Parathyroid adenoma (tissue), 2 donors: ENCODE results near the gene STARD10.

Experiments
- H2AFZ ChIP-seq: fragments of 300-600 bp; sonication (generic); one replicate; pipeline ENCODE4 v1.7.0; 2017; ENCODE audit warnings: antibody characterized with exemption, mild to moderate bottlenecking
- H3K27ac ChIP-seq: fragments of 300-600 bp; sonication (generic); one replicate; pipeline ENCODE4 v1.7.0; 2017
- H3K27me3 ChIP-seq: fragments of 300-600 bp; sonication (generic); one replicate; pipeline ENCODE4 v1.7.0; 2017; ENCODE audit warnings: low read length; ENCODE audit not compliant: control insufficient read depth, insufficient read depth
- H3K36me3 ChIP-seq: fragments of 300-600 bp; sonication (generic); one replicate; pipeline ENCODE4 v1.7.0; 2017; ENCODE audit warnings: low read length; ENCODE audit not compliant: control insufficient read depth, insufficient read depth
- H3K4me1 ChIP-seq: fragments of 300-600 bp; sonication (generic); one replicate; pipeline ENCODE4 v1.7.0; 2017; ENCODE audit warnings: control low read depth
- H3K4me2 ChIP-seq: fragments of 300-600 bp; sonication (generic); one replicate; pipeline ENCODE4 v1.7.0; 2017; ENCODE audit warnings: low read length
- H3K4me3 ChIP-seq: fragments of 300-600 bp; sonication (generic); one replicate; pipeline ENCODE4 v1.7.0; 2017; ENCODE audit warnings: low read depth, low read length
- H3K79me2 ChIP-seq: fragments of 300-600 bp; sonication (generic); one replicate; pipeline ENCODE4 v1.7.0; 2017; ENCODE audit warnings: control low read depth
- H3K9ac ChIP-seq: fragments of 300-600 bp; sonication (generic); one replicate; pipeline ENCODE4 v1.7.0; 2017; ENCODE audit warnings: mild to moderate bottlenecking
- H3K9me3 ChIP-seq: fragments of 300-600 bp; sonication (generic); one replicate; pipeline ENCODE4 v1.7.0; 2017; ENCODE audit warnings: low read length; ENCODE audit not compliant: control insufficient read depth
- CTCF ChIP-seq: fragments of 300-600 bp; sonication (generic); IDR thresholded peaks from one replicate; pipeline ENCODE4 v1.7.0; 2017; ENCODE audit warnings: antibody characterized with exemption, mild to moderate bottlenecking
- donor health status: primary hyperparathyroidism.

Gene STARD10

GRCh38 chr11:72774499-72774898, 19.3 kb downstream of the STARD10 start:
- H3K27me3 ChIP-seq, result no peaks in the 10 kb centered on the region
- no peak overlapping the region for H3K9ac ChIP-seq
- H3K36me3 ChIP-seq, result no peaks in the 10 kb centered on the region
- no peak overlapping the region for H2AFZ ChIP-seq
- H3K4me3 ChIP-seq, result no peak overlapping the region
- H3K4me1 ChIP-seq, result no peaks in the 10 kb centered on the region
- no peak for TF ChIP-seq CTCF
- no peak overlapping the region for H3K4me2 ChIP-seq
- H3K79me2 ChIP-seq, result peaks cover 3% of the 10 kb centered on the region
- no peaks in the 10 kb centered on the region for H3K9me3 ChIP-seq
- H3K27ac ChIP-seq, result no peak overlapping the region

- H3K9me3 ChIP-seq, result no peaks in the 10 kb centered on the region
- no peaks in the 10 kb centered on the region for H3K4me1 ChIP-seq
- H3K27me3 ChIP-seq, result no peaks in the 10 kb centered on the region
- no peak for TF ChIP-seq CTCF
- H3K9ac ChIP-seq, result no peak overlapping the region
- no peak overlapping the region for H3K4me3 ChIP-seq
- H3K27ac ChIP-seq, result no peak overlapping the region
- no peak overlapping the region for H2AFZ ChIP-seq
- no peaks in the 10 kb centered on the region for H3K36me3 ChIP-seq
- no peak overlapping the region for H3K4me2 ChIP-seq
- peaks cover 3% of the 10 kb centered on the region for H3K79me2 ChIP-seq
Observed at GRCh38 chr11:72773696-72774095, 20.2 kb downstream of the STARD10 start.

DNA sequence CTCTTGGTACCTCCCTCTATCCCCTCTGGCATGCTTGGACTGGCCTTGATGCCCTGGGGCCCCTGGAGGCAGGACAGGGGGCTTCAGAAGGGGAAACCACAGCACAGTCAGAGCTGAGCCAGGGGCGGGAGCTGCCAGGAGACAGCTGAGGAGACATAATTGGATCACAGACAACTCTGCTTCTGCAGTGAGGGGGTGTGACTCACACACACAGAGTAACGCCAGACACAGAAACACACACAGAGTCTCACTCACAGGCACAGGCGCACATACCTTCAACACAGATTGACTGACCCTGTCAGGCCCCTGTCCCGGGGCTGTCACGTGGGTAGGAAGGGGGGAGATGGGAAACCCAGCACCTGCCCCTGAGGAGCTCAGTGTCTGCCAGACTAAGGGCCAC, 20.6 kb downstream of the STARD10 start:
- Histone ChIP-seq H3K9me3 (no peaks in the 10 kb centered on the region), H3K27me3 (no peaks in the 10 kb centered on the region), H3K4me1 (no peaks in the 10 kb centered on the region), H3K79me2 (peaks cover 3% of the 10 kb centered on the region), H2AFZ (no peak overlapping the region), H3K9ac (no peak overlapping the region), H3K4me2 (no peak overlapping the region), H3K36me3 (no peaks in the 10 kb centered on the region), H3K4me3 (no peak overlapping the region), H3K27ac (no peak overlapping the region)
- TF ChIP-seq CTCF, result no peak

- Histone ChIP-seq H3K27ac (no peak overlapping the region), H3K9me3 (no peaks in the 10 kb centered on the region), H3K4me3 (no peak overlapping the region), H3K4me2 (no peak overlapping the region), H3K36me3 (no peaks in the 10 kb centered on the region), H3K79me2 (peaks cover 5% of the 10 kb centered on the region), H3K4me1 (no peaks in the 10 kb centered on the region), H2AFZ (no peak overlapping the region), H3K27me3 (no peaks in the 10 kb centered on the region), H3K9ac (no peak overlapping the region)
- TF ChIP-seq CTCF, result no peak
Observed at GRCh38 chr11:72772059-72772458, 21.8 kb downstream of the STARD10 start.

- no peaks in the 10 kb centered on the region for H3K36me3 ChIP-seq
- H3K79me2 ChIP-seq, result peaks cover 5% of the 10 kb centered on the region
- no peaks in the 10 kb centered on the region for H3K27me3 ChIP-seq
- no peak overlapping the region for H3K4me2 ChIP-seq
- no peak overlapping the region for H3K4me3 ChIP-seq
- no peak overlapping the region for H3K27ac ChIP-seq
- no peaks in the 10 kb centered on the region for H3K4me1 ChIP-seq
- no peaks in the 10 kb centered on the region for H3K9me3 ChIP-seq
- no peak overlapping the region for H2AFZ ChIP-seq
- H3K9ac ChIP-seq, result no peak overlapping the region
- TF ChIP-seq CTCF, result no peak
Observed at GRCh38 chr11:72771507-72771906, 22.3 kb downstream of the STARD10 start.
